A204.1 (cell line): ENCODE measurements around the gene BAK1.
"Not testable (repeated sequence)": the region's sequence is repeated elsewhere in the genome, so short reads cannot be mapped to it uniquely, and the experiment has no call there.

Experiments
- FAIRE-seq: peaks from 2 replicates; lab custom pipeline; 2012; peaks lifted over from hg19 to GRCh38; lab: Jason Lieb, UNC

Gene BAK1

DNA sequence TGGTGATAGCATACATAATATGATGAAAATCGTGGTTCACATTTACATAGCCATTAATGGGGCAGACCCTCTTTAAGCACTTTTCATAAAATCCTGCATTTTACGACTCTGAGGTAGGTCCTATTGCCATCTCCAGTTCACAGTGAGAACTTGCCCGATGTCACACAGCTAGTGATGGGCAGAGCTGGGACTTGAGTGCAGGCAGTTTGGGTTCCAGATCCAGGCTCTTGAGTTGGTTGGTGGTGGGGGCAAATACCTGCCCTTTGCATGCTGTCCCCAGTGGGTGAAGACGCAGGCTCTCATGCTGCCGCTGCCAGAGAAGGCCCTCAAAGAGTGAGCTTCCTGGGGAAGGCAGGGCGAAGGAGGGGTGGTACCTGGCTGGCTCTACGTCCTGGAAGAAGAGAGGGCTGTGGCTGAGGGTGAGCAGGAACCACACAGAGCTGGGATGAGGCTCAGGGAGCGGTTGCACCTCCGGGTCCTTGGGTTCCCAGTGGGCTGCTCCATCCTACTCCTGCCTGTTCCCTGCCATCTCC lies 6.1 kb upstream of the BAK1 start:
- no peak for FAIRE-seq

DNA sequence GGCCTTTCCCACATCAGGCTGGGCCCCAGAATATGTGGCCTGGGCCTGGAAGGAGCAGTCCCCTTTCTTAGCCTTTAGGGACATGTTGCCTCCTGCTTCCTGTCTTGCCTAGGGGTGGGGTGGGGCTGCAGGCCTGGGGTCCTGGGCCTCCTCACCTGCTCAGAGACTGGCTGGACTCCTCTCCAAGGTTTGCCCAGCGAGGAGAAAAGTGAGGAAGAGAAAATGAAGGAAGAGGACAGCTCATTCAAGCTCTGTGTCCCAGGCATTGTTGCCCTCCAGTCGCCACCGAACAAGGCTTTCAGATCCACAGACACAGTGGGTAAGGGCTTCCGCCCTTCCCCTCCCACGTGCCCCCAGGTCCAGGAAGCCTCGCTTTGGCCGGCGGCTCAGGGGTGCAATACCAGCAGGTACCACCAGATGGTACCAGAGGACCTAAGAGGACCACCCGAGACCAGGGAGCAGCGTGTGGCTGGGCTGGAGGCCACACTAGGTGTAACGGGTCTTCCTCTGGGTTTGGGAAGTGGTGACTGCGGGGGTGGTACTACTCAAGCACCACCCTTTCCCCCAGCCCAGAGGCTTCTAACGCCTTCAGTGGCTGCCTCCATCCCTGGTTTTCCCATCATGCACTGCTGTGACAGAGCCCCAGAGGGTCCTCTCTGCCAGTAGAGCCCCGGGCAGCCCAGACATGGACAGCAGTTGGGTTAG lies 5.5 kb upstream of the BAK1 start:
- FAIRE-seq: no peak

DNA sequence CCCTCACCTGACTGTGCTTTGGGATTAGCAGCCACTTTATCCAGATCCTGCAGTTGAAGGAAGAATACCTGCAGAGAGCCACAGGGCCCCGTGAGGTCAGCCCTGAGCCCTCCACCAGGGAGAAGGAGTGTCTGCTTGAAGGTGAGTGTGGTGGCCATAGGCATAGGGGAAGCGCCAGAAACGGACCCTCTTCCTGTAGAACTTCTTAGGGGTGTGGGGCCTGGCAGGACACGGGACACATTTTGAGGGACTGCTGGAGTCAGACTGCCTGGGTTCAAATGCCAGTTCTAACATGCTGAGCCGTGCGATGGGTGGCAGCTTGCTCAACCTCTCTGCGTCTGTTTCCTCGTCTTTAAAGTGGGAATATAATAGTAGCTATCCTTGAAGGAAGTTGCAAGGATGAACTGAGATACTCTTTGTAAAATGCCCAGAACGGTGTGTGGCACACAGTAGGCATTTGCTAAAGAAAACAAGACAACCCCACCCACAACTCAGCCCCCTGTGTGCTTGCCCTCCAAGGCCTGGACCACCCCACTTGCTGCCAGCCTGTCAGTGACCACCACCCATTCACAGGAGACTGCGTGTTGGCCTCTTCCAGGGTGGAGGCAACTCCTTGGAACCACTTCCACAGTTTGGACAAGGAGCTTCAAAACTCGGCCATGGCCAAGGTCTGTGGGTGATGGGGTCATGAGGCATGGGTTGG lies 4.8 kb upstream of the BAK1 start:
- no peak for FAIRE-seq

DNA sequence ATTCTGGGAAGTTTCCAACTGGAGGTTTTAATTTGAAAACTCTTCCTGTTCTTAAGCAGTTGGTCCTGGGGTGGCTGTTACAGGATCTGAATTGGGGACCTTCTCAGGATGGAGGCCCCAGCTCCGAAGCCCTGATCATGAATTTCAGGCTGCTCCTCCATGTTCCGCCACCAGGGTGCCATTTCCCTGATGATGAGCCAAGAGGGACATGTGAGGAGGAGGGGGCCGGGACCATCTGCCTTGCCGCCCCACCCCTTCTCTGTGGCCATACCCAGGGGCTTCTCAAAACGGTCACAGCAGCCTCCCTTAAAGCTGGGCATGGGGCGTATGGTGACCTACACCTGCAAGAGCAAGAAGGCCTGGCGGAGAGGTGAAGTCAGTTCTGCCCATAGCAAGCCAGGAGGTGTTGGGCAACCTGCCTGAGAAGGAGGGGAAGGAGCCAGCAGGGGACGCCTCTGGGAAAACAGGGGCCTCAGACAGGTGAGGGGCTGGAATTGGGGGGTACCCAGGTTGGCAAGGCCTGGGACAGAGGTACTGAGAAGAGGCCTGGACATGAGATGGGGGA lies 3.6 kb upstream of the BAK1 start:
- no peak for FAIRE-seq

DNA sequence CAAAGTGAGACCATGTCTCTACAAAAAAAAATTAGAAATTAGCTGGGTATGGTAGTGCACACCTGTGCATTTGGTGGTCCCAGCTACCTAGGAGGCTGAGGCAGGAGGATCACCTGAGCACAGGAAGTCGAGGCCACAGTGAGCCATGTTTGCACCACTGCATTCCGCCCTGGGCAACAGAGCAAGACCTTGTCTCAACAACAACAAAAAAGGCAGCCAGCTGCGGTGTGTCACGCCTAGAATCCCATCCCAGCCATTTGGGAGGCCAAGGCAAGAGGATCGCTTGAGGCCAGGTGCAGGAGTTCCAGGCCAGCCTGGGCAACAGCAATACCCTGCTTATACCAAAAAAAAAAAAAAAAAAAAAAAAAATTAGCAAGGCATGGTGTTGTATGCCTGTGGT lies 1.1 kb upstream of the BAK1 start:
- no peak for FAIRE-seq

DNA sequence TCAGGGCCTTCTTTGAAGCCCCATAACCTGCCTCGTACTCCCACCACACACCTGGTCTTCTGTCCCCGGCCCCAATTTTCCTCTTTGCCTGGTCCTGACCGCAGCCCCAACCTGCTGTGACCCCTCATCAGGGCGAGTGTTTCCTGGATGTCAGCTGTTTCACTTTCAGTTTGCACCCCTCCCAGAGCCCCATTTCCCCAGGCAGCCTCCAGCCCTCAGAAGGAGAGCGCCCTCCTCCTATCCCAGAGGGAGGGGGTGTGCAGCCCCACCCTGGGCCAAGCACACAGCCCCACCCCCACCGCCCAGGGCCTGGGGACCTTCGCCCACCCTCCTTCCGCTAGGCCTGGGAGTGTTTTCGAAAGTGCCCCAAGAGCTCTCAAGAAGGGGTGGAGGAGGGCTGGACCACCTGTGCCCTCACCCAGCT lies 1.5 kb downstream of the BAK1 start:
- FAIRE-seq: no peak

DNA sequence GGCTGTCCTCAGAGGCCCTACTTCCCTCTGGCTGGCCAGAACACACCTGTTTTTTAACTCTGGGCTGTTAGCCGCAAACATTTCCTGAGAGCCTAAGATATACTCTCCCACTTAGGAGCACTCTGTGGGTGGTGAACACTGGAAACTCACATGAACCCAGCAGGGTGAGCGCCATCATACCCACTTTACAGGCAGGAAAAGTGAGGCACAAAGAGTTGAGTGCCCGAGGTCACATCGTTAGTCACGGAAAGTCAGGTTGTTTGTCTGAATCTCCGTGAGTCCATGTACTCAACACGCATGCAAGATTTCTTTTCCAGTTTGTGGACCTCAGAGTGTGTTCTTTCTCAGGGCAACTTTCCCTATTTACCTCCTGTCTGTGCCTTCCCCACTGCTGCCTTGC lies 1.9 kb downstream of the BAK1 start:
- no peak for FAIRE-seq

DNA sequence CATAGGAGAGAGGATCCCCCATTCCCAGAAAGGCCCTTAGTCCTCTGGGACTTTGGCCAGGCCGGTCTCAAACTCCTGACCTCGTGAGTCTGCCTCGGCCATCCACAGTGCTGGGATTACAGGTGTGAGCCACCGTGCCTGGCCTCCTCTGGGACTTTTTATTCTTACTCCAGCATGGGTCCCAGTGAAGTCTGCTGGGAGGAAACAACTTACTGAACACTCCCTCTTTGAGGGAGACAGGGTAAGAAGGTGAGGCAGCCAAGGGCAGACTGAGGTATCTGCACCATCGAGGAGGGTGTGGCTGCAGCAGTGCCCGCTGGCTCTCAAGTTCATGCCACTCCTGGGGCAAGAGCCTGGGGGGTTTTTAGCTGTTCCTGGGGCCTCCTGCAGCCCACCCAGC lies 2.4 kb downstream of the BAK1 start:
- FAIRE-seq: no peak

DNA sequence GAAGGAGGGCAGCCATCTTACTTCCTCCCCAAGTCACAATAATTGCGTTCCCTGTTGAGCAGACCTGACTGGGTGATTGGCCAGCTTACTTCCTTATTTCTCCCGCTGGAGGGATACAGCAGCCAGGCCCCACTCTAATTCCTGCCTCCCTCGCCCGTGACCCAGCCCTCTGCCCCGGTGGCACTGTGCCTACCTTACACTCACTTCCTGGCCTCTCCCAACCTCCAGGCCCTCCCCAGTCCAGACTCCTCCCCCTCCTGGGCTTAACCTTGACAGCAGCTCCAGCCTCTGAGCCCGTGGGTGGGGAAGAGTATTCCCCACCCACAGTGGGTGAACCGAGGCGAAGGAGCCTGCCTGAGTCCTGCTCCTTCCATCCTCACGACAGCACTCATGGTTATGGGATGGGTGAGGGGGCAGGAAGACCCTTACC lies 3.0 kb downstream of the BAK1 start:
- FAIRE-seq: no peak

DNA sequence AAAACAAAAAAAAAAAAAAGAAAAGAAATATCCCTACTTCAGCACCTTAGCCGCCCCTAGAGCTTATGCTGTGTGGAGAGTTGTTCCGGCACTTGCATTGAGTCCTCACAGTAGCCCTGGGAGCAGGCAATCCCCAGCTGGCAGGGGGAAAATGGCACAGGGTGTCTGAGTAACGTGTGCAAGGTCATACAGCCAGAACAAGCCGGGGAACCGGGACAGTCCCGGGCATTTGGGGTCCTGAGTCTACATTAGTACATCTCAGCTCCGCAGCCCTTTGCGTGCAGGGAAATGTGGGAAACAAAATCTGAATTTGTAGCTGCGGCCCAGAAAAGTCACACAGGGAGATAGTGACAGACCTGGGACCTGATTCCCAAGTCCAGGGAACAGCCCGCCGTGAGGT lies 3.4 kb downstream of the BAK1 start:
- FAIRE-seq: no peak

DNA sequence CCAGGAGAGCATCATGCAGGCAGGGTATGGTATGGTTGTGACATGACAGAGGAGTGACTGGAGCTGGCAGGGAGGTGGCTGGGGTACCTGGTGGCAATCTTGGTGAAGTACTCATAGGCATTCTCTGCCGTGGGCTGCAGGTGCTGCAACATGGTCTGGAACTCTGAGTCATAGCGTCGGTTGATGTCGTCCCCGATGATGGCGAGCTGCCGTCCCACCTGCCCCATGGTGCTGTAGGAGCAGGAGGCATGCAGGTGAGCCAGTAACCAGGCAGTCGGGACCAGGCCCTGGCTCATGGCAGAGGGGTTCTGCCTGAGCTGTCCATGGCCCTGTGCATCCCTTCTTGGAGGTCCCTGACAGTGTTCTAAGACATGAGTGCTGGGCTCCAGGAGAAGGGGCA lies 4.9 kb downstream of the BAK1 start:
- no peak for FAIRE-seq

DNA sequence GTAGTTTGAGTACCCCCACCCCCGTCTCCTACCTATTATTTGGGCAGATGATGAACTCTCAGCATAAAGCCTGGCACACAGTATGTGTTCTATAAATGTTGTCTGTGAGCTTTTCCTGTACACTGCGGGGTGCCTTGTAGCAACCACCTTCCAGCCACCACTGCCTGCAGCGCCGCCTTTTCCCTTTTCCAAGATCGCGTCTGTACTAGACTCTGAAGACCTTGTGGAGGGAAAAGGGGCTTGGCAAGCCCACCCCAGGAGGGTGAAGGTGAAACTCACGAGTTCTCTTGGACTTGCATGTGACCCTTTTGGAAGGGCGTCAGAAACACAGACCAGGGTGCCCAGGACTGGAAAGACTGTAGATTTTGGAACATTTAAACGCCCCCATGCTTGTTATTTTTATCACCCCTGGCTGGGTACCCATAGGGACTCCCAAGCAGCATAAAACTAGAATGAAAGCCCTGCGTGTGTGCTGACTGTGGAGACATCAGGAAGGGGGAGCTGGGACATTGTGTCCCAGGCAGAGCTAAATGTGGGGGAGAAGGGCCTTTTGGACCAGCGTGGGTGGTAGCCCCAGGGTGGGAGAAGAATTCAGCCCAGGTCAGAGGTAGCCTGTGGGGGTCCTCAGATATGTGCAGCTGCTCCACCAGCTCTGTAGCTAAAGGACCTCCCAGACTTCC lies 8.3 kb downstream of the BAK1 start:
- FAIRE-seq: no peak

DNA sequence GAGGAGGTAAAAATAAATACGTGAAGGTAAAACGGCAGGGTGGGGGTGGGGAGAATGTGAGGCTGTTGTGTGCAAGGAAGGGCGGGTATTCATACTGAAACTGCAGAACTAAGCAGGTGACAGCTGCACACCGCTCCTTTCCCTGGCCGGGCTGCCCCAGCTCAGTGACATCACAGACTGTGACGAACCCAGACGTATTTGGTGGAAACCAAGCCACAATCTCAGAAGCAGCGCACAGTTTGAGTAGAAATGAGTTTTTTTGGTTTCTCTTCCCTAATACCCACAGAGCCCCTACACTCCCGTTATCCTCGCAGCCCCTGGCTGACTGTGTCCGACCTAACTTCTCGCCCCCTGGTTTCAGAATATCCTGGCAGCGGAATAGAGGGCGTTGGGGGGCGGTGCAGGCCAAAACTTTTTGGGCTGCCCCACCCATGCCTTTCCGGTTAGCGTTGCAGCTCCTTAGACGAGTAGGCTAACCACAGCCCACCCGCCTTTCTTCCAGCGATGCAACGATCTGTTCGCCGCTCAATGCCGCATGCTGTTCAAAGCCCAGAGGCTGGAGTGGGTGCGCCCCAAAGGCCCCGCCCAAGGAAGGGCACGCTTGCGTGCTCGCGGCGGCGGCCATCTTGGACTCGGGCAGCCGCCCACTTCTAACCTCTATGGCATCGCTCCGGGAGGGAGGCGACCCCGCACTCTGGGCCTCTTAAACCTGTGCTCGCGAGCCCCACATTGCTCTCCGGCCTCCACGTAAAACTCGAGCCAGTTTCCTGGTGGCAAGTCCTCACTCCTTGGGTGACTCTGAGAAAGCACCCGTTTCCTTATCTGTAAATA lies 9.1 kb downstream of the BAK1 start:
- FAIRE-seq: no peak

DNA sequence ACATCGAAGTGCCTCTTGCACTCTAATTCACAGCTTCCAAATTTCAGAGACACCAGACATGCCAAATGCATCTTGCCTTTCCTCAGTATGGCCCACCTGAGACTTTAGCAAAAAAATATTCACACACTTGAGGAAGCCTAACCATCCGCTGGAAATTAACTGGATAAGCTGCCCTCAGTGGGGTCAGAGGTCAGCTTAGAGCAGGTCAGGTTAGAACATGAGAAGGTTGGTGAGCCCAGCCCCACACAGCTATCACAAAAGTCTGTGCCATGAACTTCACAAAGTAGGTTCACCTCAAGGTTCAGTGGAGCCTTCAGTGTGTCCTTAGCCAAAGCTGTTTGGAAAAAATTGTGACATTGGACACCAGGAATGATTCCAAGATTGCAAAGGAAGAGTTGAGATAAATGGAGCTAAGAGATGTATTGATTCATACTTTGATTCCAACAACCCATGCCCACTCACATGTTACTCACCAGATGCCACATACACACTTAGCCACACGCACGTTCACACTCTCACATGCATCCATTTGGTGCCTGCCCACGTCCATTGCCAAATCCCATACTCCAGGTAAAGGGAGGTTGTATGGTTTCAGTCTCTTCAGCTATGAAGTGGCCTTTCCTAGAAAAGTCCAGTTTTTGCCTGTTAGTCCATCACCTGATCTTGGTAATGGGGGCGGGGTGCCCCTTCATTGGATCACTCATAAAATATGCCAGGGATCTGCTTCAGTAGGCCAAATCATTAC lies 11.1 kb downstream of the BAK1 start:
- no peak for FAIRE-seq

DNA sequence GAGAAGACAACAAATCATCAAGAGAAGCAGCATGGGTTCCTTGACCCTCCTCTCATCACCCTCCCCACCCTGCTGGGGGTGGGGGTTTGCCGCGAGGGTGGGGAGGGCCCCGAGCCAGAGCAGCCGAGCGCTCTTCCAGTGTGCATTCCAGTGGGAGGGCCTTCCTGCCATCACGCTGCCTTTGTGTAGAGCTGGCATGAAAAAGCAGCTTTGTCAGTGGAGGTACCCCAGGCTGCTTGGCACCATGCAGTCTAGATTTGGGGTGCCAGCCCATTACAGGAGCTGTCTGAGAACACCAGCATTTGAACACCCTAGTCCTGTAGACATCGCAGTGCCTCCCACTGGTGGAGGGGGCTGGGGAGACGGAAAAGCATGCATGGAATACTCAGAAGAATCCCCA lies 12.2 kb downstream of the BAK1 start:
- no peak for FAIRE-seq

DNA sequence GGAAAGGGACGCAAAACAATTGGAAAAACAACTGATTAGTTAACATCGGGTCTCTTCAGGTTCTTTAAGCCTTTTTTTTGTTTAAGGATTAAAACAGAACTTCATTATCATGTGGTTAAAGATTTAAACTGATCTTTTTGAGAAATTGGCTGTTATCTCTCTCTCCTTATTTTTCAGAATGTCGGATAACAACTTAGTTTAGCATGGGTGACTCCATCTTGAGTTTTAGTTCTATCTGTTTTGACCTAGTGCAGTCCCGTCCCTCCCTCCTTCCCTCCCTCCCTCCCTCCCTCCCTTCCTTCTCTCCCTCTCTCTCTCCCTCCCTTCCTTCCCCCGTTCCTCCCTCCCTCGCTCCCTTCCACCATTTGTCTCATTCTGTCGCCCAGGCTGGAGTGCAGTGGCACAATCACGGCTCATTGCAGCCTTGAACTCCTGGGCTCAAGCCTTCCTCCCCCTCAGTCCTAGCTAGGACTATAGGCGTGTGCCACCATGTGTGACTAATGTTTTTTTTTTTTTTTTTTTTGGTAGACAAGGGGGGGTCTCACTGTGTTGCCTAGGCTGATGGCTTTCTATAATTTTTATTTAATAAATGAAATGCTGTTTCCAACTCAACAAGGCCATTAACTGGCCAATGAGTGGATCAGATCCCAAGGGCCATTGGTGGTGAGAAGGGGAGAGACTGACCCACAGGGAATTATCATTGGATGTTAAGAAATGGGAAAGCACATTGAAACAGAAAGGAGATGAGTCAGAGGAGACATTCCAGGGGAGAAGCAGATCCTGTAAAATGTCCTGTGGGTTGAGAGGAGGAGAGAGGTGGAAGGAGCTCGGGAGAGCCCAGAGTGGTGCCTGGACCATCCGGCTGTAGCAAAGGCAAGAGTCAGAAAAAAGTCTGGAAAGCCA lies 13.6 kb downstream of the BAK1 start:
- FAIRE-seq: no peak

DNA sequence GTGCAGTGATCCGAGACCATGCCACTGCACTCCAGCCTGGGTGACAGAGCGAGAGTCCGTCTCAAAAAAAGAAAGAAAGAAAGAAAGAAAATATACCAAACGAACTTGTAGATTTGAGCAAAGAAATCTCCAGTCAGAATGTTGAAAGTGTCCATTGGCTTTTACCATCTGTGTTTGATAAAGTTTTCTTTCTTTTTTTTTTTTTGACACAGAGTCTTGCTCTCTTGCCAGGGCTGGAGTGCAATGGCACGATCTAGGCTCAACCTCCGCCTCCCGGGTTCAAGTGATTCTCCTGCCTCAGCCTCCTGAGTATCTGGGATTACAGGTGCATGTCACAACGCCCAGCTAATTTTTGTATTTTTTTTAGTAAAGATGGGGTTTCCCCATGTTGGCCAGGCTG lies 21.3 kb downstream of the BAK1 start:
- no peak for FAIRE-seq

DNA sequence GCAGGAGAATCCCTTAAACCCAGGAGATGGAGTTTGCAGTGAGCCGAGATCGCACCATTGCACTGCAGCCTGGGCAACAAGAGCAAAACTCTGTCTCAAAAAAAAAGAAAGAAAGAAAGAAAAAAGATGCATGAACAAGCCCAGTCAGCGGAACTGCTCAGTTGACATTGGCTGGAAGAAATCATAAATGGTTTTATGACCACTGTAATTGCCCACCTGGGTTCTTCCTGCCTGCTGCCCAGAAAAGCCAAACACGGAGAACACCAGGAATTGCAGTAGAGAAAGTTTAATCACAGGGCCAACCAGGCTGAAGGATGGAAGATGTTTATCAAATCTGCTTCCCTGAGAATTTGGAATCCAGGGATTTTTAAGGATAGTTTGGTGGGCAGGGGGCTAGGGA lies 22.7 kb downstream of the BAK1 start:
- FAIRE-seq: no peak

DNA sequence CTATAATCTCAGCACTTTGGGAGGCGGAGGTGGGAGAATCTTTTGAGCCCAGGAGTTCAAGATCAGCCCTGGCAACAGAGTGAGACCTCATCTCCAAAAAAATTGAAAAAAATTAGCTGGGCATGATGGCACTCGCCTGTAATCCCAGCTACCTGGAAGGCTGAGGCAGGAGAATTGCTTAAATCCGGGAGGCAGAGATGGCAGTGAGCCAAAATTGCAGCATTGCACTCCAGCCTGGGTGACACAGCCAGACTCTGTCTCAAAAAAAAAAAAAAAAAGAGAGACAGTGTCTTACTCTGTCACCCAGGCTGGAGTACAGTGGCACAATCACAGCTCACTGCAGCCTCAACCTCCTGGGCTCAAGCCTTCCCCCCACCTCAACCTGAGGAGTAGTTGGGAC lies 27.2 kb downstream of the BAK1 start:
- FAIRE-seq: not testable (repeated sequence)

DNA sequence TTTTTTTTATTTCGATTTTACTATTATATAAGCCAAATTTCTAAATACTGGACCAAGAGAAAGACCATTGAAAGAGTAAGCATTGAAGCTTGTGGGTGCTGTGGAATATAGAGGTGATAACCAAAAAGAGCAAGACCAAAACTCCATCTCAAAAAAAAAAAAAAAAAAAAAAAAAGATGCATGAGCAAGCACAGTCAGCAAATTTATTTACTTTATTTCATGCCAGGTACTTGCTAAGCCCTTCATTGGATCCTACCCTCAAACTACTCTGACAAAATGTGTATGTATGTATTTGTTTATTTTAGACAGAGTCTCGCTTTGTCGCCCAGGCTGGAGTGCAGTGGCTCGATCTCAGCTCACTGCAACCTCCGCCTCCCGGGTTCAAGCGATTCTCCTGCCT lies 27.8 kb downstream of the BAK1 start:
- no peak for FAIRE-seq
